NCI-H128 (cell line): ENCODE data around the gene KCNH1.

Source experiments
- DNase-seq: peaks from one replicate; lab custom pipeline; 2025; ENCODE audit not compliant: unreplicated experiment; lab: John Stamatoyannopoulos, UW

KCNH1 gene

GRCh38 chr1:210815641-210816550 is 318.1 kb downstream of the KCNH1 start:
- no peak for DNase-seq

DNA sequence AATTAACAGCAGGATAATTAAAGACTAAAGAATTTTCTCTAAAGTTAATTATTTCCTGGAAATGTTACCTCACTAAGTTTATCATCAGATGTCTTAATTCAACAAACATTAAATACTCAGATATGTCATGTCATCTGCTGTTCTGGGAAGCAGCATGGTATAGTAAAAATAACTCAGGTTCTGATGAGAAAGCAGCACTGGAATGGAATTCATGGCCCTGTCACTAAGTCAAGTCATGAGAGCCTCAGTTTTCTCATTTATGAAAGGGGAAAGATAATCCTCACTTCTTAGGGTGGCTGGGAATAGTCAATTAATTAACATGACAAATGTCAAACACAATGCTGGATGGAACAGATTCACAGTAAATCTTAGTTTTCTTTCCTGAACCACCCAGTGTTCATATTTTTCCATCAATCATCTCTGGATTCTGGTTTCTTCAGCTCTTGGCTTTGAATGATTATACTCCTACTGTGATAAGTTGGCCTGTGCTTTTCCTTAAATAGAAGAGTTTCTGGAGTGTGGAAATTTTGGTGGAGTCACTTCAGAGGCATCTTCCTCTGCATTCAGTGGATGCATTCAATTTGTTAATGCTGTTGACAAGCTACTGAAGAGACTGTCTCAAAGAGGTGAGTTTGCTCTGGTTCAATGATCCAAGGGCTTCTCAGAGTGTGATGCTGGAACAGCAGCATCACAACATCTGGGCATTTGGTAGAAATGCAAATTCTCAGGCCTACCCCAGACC is 319.4 kb downstream of the KCNH1 start:
- DNase-seq, result no peak

- no peak for DNase-seq
Observed at GRCh38 chr1:210801501-210801900, 332.4 kb downstream of the KCNH1 start.

DNA sequence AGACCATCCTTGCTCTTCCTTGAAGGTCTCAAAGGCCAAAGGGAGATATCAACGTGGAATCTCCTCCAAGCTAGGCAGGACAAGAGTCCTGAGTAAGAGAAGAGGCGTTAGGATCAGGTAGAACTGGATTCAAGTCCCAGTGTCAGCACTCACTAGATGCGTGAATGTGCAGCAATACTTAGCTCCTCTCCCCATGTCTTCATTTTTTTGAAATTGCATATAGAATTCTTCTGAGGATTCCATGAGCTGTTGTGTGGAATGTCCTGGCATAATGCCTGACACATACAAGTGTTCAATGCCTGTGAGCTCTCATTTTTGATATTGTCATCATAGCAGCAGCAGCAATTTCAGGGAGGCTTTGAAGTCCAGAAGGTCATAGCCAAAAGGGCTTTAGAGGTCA is 333.2 kb downstream of the KCNH1 start:
- DNase-seq, result no peak

- DNase-seq, result peak; percentile 60
Observed at GRCh38 chr1:210800301-210800700, 333.6 kb downstream of the KCNH1 start.

GRCh38 chr1:210797422-210797821 is 336.5 kb downstream of the KCNH1 start:
- DNase-seq, result no peak

GRCh38 chr1:210796421-210796820 is 337.5 kb downstream of the KCNH1 start:
- DNase-seq, result no peak

GRCh38 chr1:210794445-210794844 is 339.5 kb downstream of the KCNH1 start:
- DNase-seq, result no peak

DNA sequence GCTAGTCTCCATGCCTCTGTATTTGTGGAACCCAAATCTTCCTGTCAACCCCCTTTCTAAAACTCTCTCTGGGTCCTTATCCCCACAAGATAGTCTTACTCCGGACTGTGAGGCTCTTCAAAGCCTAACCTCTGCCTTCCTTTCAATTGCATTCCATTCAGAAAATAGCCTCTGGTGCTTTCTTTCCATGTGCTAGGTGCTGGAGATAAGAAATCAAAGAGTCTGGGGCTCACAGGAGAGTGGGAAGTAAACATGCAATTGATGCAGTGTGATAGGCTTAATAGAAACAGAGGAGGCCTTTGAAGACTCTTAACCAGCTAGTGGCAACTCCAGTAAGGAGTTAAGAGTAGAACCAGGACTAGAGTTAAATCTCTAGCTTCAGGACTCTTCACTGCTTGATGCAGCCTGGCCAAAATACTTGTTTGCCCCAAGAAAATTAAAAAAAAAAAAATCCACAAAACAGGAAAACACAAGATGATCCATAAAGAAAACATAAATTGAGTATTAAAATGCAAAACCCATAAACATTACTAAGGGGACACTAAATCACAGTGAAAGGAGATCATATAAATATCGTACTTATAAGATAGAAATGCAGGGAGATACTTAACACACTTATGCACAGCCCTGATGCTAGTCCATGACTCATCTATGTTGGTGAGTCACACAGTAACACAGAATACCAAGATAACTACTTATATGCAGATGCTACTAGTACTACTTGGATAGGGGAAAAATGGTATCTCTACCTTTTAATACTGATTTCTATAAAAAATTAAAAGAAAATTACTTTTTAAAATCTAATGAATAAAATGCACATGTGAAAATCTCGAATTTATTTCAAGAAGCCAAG is 341.5 kb downstream of the KCNH1 start:
- DNase-seq, result no peak

GRCh38 chr1:210790196-210790595 is 343.8 kb downstream of the KCNH1 start:
- DNase-seq, result no peak

- DNase-seq, result no peak
Observed at GRCh38 chr1:210787800-210788199, 346.1 kb downstream of the KCNH1 start.

DNA sequence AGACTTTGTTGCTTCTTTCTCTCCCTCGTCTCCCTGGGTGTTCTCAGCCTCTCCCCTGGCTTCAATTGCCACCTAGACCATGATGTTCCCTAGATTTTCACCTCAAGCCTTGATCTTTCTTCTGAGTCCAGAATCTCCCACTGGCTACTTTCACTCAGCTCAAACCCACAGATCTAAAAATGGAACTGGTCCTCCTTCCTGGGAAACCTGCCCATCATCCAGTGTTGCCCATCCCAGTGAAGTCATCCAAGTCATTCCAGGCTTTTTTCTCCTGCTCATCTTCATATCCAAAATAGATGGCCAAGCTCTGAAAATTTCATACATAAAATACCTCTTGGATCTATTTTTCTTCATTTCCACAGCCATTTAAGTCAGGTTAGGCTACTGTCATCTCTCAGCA is 347.4 kb downstream of the KCNH1 start:
- no peak for DNase-seq

GRCh38 chr1:210783925-210784324 is 350.0 kb downstream of the KCNH1 start:
- no peak for DNase-seq

GRCh38 chr1:210781652-210782051 is 352.3 kb downstream of the KCNH1 start:
- DNase-seq, result no peak

GRCh38 chr1:210779269-210779668 is 354.7 kb downstream of the KCNH1 start:
- no peak for DNase-seq

DNA sequence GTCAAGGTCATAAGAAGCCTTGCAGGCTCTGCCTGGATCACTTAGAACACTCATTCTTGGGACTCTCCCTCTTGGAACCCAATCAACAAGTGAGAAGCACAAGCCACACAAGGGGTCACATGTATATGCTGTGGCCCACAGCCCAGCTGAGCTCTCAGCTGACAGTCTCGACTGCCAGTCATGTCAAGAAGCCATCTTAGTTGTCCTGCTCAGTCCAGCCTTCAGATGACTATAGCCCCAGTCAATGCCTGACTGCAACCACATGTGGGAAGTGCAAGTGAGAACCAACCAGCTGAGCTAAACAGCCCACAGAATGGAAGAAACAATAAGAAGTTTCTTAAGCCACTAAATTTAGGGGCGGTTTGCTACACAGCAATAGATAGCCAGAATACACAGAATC is 356.0 kb downstream of the KCNH1 start:
- no peak for DNase-seq

DNA sequence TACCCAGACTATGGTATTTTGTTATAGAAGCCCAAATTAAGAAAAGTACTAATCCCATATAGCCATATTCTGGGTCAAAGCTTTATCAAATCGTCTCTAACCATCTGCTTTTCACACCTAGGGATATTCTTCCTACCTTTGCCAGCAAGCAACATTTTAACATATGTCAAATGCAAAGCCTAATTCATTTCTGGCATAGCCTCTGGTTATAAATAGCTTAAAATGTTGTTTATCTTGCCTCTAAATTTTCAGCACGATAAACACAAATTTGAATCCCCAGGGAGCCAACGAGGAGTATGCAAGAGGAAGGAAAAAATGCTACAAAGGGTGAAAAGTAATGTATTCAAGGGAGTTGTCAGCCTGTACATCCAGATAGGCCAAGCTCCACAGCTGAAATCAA is 357.2 kb downstream of the KCNH1 start:
- no peak for DNase-seq

DNA sequence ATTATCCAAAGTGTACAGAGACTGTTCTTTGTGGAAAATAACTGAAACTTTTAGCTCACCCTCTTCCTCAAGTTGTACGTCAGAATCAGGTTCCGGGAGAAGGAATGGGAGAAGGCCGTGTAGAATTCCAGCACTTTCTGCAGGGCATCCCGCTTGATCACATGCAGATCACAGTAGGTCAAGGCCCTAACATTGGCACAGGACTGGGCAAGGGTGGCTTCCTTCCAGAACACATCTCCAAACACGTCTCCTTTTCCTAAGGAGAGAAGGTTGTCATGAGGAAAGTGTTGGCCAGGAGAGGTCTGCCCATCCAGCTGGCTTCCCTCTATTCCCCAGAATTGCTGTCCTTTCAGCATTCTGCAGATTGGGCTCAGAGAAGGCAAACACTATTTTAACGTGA is 358.7 kb downstream of the KCNH1 start:
- DNase-seq, result no peak

GRCh38 chr1:210773450-210773849 is 360.5 kb downstream of the KCNH1 start:
- DNase-seq, result no peak

DNA sequence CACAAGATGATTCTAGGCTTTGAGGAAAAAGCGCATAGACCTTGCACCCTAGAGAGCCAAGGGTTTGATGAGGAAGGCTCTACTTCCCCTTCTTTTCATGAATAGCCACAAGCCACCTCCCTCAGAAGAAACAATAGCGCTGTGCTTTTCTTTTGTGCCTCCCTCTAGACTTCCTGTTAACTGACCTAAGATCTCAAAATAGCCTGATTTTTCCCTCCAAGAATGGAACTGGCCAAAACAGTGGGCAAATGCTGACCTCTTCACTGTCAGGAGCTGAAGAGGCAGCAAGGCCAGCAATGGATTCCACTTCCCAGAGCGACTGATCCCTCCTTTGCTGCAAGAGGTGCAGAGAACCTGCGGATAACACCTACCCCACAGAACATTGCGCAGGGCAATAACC is 362.8 kb downstream of the KCNH1 start:
- no peak for DNase-seq

- no peak for DNase-seq
Observed at GRCh38 chr1:210770396-210770984, 363.5 kb downstream of the KCNH1 start.
